ENCODE results near the gene ITPRIP.

Gene ITPRIP

DNA sequence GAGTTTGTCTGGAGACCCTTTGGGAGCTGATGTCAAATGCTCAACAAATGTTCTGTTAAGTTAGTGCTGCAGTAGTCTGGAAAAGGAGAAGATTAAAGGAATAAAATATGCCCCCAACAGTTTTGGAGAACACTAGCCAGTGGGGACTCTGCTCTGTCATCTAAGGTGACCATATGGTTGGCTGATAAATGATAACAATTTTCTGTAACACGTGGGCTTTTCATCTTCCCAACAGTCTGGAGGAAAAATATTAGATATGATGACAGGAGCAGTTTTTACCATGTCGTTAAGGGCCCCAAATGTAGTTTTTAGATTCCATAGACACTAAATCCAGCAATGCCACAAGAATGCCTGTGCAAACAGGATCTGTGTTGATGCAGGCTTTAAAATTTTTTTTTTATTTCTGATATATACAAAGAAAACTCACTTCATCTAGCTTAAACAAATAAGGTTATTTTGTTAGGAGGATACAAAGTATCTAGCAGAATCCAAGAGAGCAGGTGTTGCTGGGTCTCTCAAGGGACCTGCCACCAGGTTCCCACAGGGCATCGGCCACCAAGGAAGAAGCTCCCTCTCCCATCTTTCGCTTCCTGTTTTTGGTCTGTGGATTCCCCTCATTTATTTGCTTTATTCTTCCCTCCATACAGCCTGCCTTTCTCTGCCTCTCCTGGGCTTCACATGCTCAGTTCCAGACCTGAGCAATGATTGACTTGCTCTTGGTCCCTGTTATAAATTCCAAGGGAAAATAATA is 9.2 kb upstream of the ITPRIP start:
- no peak overlapping the region for H2BK12ac ChIP-seq (ENCODE audit: low read length)
- no peak overlapping the region for H3K18ac ChIP-seq (ENCODE audit: low read length)
- no peak overlapping the region for H2BK5ac ChIP-seq (ENCODE audit: low read length)
- H3K14ac ChIP-seq (ENCODE audit: low read length) = no peak overlapping the region
- WGBS, 2 donors (ENCODE audit: extremely low coverage in 2 of 2, insufficient read length in 2 of 2, insufficient replicate concordance in 1 of 2) = no CpG with 5 or more reads among the region's 4 CpGs
- no peak overlapping the region for H3K4me3 ChIP-seq (ENCODE audit: low read length in 2 of 2)
- no peak overlapping the region for H4K91ac ChIP-seq (ENCODE audit: low read depth, low read length, poor library complexity)
- H3K27ac ChIP-seq (replicated peaks; ENCODE audit: low read length) = no peak overlapping the region
- H3K4me1 ChIP-seq (ENCODE audit: control insufficient read depth in 2 of 2, insufficient read depth in 1 of 2, low read depth in 1 of 2, low read length in 2 of 2) = peaks cover 0 to 4% of the 10 kb centered on the region in 2 donors
- H2AK5ac ChIP-seq (ENCODE audit: low read depth, low read length) = no peak overlapping the region
- H3K36me3 ChIP-seq (replicated peaks in 1 of 2; ENCODE audit: control insufficient read depth in 2 of 2, insufficient read depth in 2 of 2, low read length in 2 of 2) = no peaks in the 10 kb centered on the region
- no peak overlapping the region for H2BK15ac ChIP-seq (ENCODE audit: low read length)
- no peak overlapping the region for H3K23ac ChIP-seq (ENCODE audit: low read depth, low read length, poor library complexity)
- no peaks in the 10 kb centered on the region for H3K79me1 ChIP-seq (ENCODE audit: low read depth, low read length)
- H2AFZ ChIP-seq (ENCODE audit: low read length) = no peak overlapping the region
- no peaks in the 10 kb centered on the region for H3K27me3 ChIP-seq (ENCODE audit: control insufficient read depth in 3 of 3, insufficient read depth in 3 of 3, low read depth in 1 of 3, low read length in 3 of 3)
- H3K4ac ChIP-seq (ENCODE audit: low read length) = no peak overlapping the region
- no peak overlapping the region for H2BK120ac ChIP-seq (ENCODE audit: low read depth, low read length)
- H3K9ac ChIP-seq (ENCODE audit: low read depth, low read length, poor library complexity) = no peak overlapping the region
- H3K9me3 ChIP-seq (replicated peaks in 1 of 2; ENCODE audit: control insufficient read depth in 2 of 2, insufficient read depth in 1 of 2, low read depth in 1 of 2, low read length in 2 of 2) = no peaks in the 10 kb centered on the region
- DNase-seq (ENCODE audit: low spot score) = no peak
- no peak overlapping the region for H4K8ac ChIP-seq (ENCODE audit: low read depth, low read length)
- H3K4me2 ChIP-seq (ENCODE audit: insufficient read depth, low read length, poor library complexity, severe bottlenecking) = no peak overlapping the region

DNA sequence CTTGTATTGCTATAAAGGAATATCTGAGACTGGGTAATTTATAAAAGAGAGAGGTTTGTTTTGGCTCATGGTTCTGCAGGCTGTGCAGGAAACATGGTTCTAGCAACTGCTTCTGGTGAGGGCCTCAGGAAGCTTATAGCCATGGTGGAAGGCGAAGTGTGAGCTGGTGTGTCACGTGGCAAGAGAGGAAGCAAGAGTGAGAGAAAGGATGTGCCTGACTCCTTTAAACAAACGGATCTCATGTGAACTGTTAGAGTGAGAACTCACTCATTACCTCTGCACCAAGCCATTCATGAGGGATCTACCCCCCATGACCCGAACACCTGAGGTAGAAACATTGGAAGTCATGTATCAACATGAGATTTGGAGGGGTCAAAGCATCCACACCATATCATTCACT is 7.7 kb upstream of the ITPRIP start:
- no peaks in the 10 kb centered on the region for H3K9me3 ChIP-seq (replicated peaks in 1 of 2; ENCODE audit: control insufficient read depth in 2 of 2, insufficient read depth in 1 of 2, low read depth in 1 of 2, low read length in 2 of 2)
- no peaks in the 10 kb centered on the region for H3K27me3 ChIP-seq (ENCODE audit: control insufficient read depth in 3 of 3, insufficient read depth in 3 of 3, low read depth in 1 of 3, low read length in 3 of 3)
- no CpG with 5 or more reads among the region's 4 CpGs for WGBS, 2 donors (ENCODE audit: extremely low coverage in 2 of 2, insufficient read length in 2 of 2, insufficient replicate concordance in 1 of 2)
- H3K27ac ChIP-seq (replicated peaks; ENCODE audit: low read length) = no peak overlapping the region
- no peak overlapping the region for H3K4me2 ChIP-seq (ENCODE audit: insufficient read depth, low read length, poor library complexity, severe bottlenecking)
- no peak overlapping the region for H2BK12ac ChIP-seq (ENCODE audit: low read length)
- H2AFZ ChIP-seq (ENCODE audit: low read length) = no peak overlapping the region
- H2AK5ac ChIP-seq (ENCODE audit: low read depth, low read length) = no peak overlapping the region
- no peak overlapping the region for H3K4me3 ChIP-seq (ENCODE audit: low read length in 2 of 2)
- no peak overlapping the region for H3K14ac ChIP-seq (ENCODE audit: low read length)
- H2BK15ac ChIP-seq (ENCODE audit: low read length) = no peak overlapping the region
- H3K23ac ChIP-seq (ENCODE audit: low read depth, low read length, poor library complexity) = no peak overlapping the region
- H2BK120ac ChIP-seq (ENCODE audit: low read depth, low read length) = no peak overlapping the region
- H3K9ac ChIP-seq (ENCODE audit: low read depth, low read length, poor library complexity) = no peak overlapping the region
- peaks cover 0 to 4% of the 10 kb centered on the region in 2 donors for H3K4me1 ChIP-seq (ENCODE audit: control insufficient read depth in 2 of 2, insufficient read depth in 1 of 2, low read depth in 1 of 2, low read length in 2 of 2)
- H3K18ac ChIP-seq (ENCODE audit: low read length) = no peak overlapping the region
- no peak overlapping the region for H4K91ac ChIP-seq (ENCODE audit: low read depth, low read length, poor library complexity)
- no peak overlapping the region for H4K8ac ChIP-seq (ENCODE audit: low read depth, low read length)
- no peak overlapping the region for H3K4ac ChIP-seq (ENCODE audit: low read length)
- DNase-seq (ENCODE audit: low spot score) = no peak
- no peak overlapping the region for H2BK5ac ChIP-seq (ENCODE audit: low read length)
- no peaks in the 10 kb centered on the region for H3K36me3 ChIP-seq (replicated peaks in 1 of 2; ENCODE audit: control insufficient read depth in 2 of 2, insufficient read depth in 2 of 2, low read length in 2 of 2)
- H3K79me1 ChIP-seq (ENCODE audit: low read depth, low read length) = no peaks in the 10 kb centered on the region

DNA sequence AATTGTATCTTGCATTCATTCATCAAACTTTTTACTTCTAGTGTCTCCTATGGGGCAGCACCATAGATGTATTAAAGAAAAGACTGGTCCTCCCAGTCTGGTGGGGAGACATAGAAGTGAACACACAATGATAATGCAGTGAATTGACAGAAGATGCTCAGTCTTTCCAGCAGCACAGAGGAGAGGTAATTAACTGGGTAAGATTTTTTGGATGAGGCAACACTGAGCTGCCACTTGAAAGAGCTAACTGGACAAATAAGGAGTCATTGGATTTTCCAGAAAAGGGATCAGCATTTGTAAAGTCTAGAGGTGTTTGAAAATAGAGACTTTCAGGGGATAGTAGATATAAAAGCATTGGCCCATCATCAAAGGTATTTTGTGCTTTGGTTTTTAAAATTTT is 7.2 kb upstream of the ITPRIP start:
- H3K4ac ChIP-seq (ENCODE audit: low read length) = no peak overlapping the region
- H3K9me3 ChIP-seq (replicated peaks in 1 of 2; ENCODE audit: control insufficient read depth in 2 of 2, insufficient read depth in 1 of 2, low read depth in 1 of 2, low read length in 2 of 2) = no peaks in the 10 kb centered on the region
- H3K4me3 ChIP-seq (ENCODE audit: low read length in 2 of 2) = no peak overlapping the region
- no peak overlapping the region for H3K27ac ChIP-seq (replicated peaks; ENCODE audit: low read length)
- H2BK120ac ChIP-seq (ENCODE audit: low read depth, low read length) = no peak overlapping the region
- H3K79me1 ChIP-seq (ENCODE audit: low read depth, low read length) = no peaks in the 10 kb centered on the region
- no peak overlapping the region for H3K9ac ChIP-seq (ENCODE audit: low read depth, low read length, poor library complexity)
- H3K18ac ChIP-seq (ENCODE audit: low read length) = no peak overlapping the region
- no peak overlapping the region for H3K14ac ChIP-seq (ENCODE audit: low read length)
- DNase-seq (ENCODE audit: low spot score) = no peak
- no peak overlapping the region for H2AFZ ChIP-seq (ENCODE audit: low read length)
- H2AK5ac ChIP-seq (ENCODE audit: low read depth, low read length) = no peak overlapping the region
- peaks cover 0 to 1% (median 0%) of the 10 kb centered on the region in 3 experiments for H3K27me3 ChIP-seq (ENCODE audit: control insufficient read depth in 3 of 3, insufficient read depth in 3 of 3, low read depth in 1 of 3, low read length in 3 of 3)
- H3K4me2 ChIP-seq (ENCODE audit: insufficient read depth, low read length, poor library complexity, severe bottlenecking) = no peak overlapping the region
- H2BK5ac ChIP-seq (ENCODE audit: low read length) = no peak overlapping the region
- peaks cover 0 to 4% of the 10 kb centered on the region in 2 donors for H3K4me1 ChIP-seq (ENCODE audit: control insufficient read depth in 2 of 2, insufficient read depth in 1 of 2, low read depth in 1 of 2, low read length in 2 of 2)
- H2BK12ac ChIP-seq (ENCODE audit: low read length) = no peak overlapping the region
- H2BK15ac ChIP-seq (ENCODE audit: low read length) = no peak overlapping the region
- no peak overlapping the region for H3K23ac ChIP-seq (ENCODE audit: low read depth, low read length, poor library complexity)
- H4K8ac ChIP-seq (ENCODE audit: low read depth, low read length) = no peak overlapping the region
- H4K91ac ChIP-seq (ENCODE audit: low read depth, low read length, poor library complexity) = no peak overlapping the region
- no peaks in the 10 kb centered on the region for H3K36me3 ChIP-seq (replicated peaks in 1 of 2; ENCODE audit: control insufficient read depth in 2 of 2, insufficient read depth in 2 of 2, low read length in 2 of 2)

DNA sequence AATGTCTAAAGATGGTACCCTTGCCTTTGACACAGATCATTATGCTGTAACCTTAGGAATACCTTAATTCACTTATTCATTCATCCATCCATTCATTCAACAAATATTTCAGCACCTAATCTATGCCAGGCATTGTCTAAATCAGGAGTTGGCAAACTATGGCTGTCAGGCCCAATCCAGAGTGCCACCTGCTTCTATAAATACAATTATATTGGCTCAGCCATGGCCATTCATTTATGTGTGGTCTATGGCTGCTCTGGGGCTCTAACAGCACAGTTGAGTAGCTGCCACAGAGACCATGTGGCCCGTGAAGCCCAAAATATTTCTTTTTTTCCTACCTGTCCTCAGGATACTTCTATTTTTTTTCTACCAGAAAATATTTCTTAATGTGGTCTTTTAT is 6.0 kb upstream of the ITPRIP start:
- H2BK15ac ChIP-seq (ENCODE audit: low read length) = no peak overlapping the region
- H3K18ac ChIP-seq (ENCODE audit: low read length) = no peak overlapping the region
- no peak overlapping the region for H2BK5ac ChIP-seq (ENCODE audit: low read length)
- no peaks in the 10 kb centered on the region for H3K36me3 ChIP-seq (replicated peaks in 1 of 2; ENCODE audit: control insufficient read depth in 2 of 2, insufficient read depth in 2 of 2, low read length in 2 of 2)
- no peak overlapping the region for H2BK12ac ChIP-seq (ENCODE audit: low read length)
- H2AFZ ChIP-seq (ENCODE audit: low read length) = no peak overlapping the region
- H3K4me1 ChIP-seq (ENCODE audit: control insufficient read depth in 2 of 2, insufficient read depth in 1 of 2, low read depth in 1 of 2, low read length in 2 of 2) = peaks cover 0 to 4% of the 10 kb centered on the region in 2 donors
- H3K4me2 ChIP-seq (ENCODE audit: insufficient read depth, low read length, poor library complexity, severe bottlenecking) = no peak overlapping the region
- H3K4ac ChIP-seq (ENCODE audit: low read length) = no peak overlapping the region
- H2AK5ac ChIP-seq (ENCODE audit: low read depth, low read length) = no peak overlapping the region
- WGBS, 2 donors (ENCODE audit: extremely low coverage in 2 of 2, insufficient read length in 2 of 2, insufficient replicate concordance in 1 of 2) = no CpG with 5 or more reads among the region's 1 CpG
- H4K91ac ChIP-seq (ENCODE audit: low read depth, low read length, poor library complexity) = no peak overlapping the region
- H3K4me3 ChIP-seq (ENCODE audit: low read length in 2 of 2) = no peak overlapping the region
- H3K9ac ChIP-seq (ENCODE audit: low read depth, low read length, poor library complexity) = no peak overlapping the region
- H3K23ac ChIP-seq (ENCODE audit: low read depth, low read length, poor library complexity) = no peak overlapping the region
- no peak overlapping the region for H3K27ac ChIP-seq (replicated peaks; ENCODE audit: low read length)
- H3K27me3 ChIP-seq (ENCODE audit: control insufficient read depth in 3 of 3, insufficient read depth in 3 of 3, low read depth in 1 of 3, low read length in 3 of 3) = peaks cover 0 to 7% (median 0%) of the 10 kb centered on the region in 3 experiments
- no peaks in the 10 kb centered on the region for H3K79me1 ChIP-seq (ENCODE audit: low read depth, low read length)
- no peak overlapping the region for H4K8ac ChIP-seq (ENCODE audit: low read depth, low read length)
- H2BK120ac ChIP-seq (ENCODE audit: low read depth, low read length) = no peak overlapping the region
- DNase-seq (ENCODE audit: low spot score) = no peak
- H3K9me3 ChIP-seq (replicated peaks in 1 of 2; ENCODE audit: control insufficient read depth in 2 of 2, insufficient read depth in 1 of 2, low read depth in 1 of 2, low read length in 2 of 2) = no peaks in the 10 kb centered on the region
- H3K14ac ChIP-seq (ENCODE audit: low read length) = no peak overlapping the region
